ENCODE results near the gene MOB3B.
A peak's percentile ranks its signal among the peaks of the same experiment; 100 is the strongest.

- peak; percentile 49; the same call in 1 of the 2 replicates for TF ChIP-seq JUNB (IDR thresholded peaks at IDR 0.05)
- TF ChIP-seq CTCF (IDR thresholded peaks at IDR 0.05): no peak
- TF ChIP-seq POLR2A (IDR thresholded peaks at IDR 0.05; ENCODE audit: low read length): no peak
- no peak for TF ChIP-seq BCL3 (IDR thresholded peaks at IDR 0.05)
- TF ChIP-seq EP300 (IDR thresholded peaks at IDR 0.05): peak; percentile 21 to 71; a peak in 3 of 5 replicates
- TF ChIP-seq HDAC2 (IDR thresholded peaks at IDR 0.05): no peak
- TF ChIP-seq KDM5A (IDR thresholded peaks at IDR 0.05): no peak
- TF ChIP-seq CEBPB (IDR thresholded peaks at IDR 0.05): no peak
- TF ChIP-seq PBX3 (IDR thresholded peaks at IDR 0.05): no peak
- TF ChIP-seq RAD21 (conservative IDR thresholded peaks at IDR 0.05 in 1 of 2, IDR thresholded peaks at IDR 0.05 in 1 of 2): no peak
- no peak for TF ChIP-seq MYC (IDR thresholded peaks at IDR 0.05; ENCODE audit: borderline replicate concordance, low read length)
- TF ChIP-seq ELK1 (IDR thresholded peaks at IDR 0.05; ENCODE audit: low read depth, low read length): no peak
- TF ChIP-seq RARB (CRISPR knock-in tag; IDR thresholded peaks at IDR 0.05): no peak
Measured at GRCh38 chr9:27460226-27461023, 69.2 kb downstream of the MOB3B start.
